ENCODE data around the gene IDH3A. TPM values are rescaled to one million over a fixed set of nuclear protein-coding genes. Genes with fewer than 3 reads are reported as not detected.
A peak's percentile ranks its signal among the peaks of the same experiment; 100 is the strongest.

The IDH3A gene
- total RNA-seq, 1 donor from 2014 or later: 19.3 TPM

DNA sequence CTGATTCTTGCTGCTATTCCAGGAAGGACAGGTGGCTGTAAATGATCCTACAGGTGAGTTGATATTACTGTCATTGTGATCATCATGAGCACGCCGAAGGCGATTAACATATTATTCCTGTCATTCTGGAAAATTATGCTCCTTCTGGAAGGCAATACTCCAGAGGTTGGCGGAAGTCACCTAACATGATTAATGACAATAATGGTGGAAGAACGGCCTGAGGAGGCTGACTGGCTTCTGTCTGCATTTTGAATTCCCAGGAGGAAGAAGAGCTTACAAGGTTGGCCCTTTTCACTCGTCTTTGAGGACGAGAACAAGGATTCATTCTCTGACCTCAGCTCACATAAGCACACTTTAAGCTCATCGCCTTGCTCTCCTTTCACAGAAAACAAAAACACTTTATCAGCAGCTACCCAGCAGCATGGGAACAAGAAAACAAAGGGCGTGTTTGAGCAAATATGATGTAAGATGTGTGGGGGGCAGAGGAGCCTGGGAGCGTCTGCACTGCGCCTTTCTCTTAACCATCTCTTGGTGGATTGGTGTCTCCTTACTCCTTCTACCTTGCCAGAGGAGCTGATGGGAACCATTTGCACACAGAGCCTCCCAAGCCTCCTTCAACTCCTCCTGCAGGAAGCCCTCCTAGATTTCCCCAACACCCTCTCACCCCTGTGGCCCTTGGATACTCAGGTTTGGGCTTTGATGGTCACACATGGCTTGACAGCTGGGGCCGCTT, 62.2 kb downstream of the IDH3A start:
- H4K20me1 ChIP-seq (ENCODE audit: low read depth): no peaks in the 10 kb centered on the region
- H3K4me3 Mint-ChIP-seq: no peak overlapping the region
- H3K27me3 Mint-ChIP-seq (ENCODE audit: insufficient read depth, low read depth): peaks cover 3% of the 10 kb centered on the region
- no peak for TF ChIP-seq EZH2 (IDR thresholded peaks at IDR 0.05)
- no peak for TF ChIP-seq EZH2phosphoT487 (IDR thresholded peaks at IDR 0.05)
- TF ChIP-seq, protein P1, sequence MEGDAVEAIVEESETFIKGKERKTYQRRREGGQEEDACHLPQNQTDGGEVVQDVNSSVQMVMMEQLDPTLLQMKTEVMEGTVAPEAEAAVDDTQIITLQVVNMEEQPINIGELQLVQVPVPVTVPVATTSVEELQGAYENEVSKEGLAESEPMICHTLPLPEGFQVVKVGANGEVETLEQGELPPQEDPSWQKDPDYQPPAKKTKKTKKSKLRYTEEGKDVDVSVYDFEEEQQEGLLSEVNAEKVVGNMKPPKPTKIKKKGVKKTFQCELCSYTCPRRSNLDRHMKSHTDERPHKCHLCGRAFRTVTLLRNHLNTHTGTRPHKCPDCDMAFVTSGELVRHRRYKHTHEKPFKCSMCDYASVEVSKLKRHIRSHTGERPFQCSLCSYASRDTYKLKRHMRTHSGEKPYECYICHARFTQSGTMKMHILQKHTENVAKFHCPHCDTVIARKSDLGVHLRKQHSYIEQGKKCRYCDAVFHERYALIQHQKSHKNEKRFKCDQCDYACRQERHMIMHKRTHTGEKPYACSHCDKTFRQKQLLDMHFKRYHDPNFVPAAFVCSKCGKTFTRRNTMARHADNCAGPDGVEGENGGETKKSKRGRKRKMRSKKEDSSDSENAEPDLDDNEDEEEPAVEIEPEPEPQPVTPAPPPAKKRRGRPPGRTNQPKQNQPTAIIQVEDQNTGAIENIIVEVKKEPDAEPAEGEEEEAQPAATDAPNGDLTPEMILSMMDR (IDR thresholded peaks at IDR 0.05): no peak
- H3K9ac ChIP-seq: no peak overlapping the region
- no peaks in the 10 kb centered on the region for H3K36me3 Mint-ChIP-seq
- no peak overlapping the region for H3K27ac ChIP-seq
- DNase-seq (ENCODE audit: low spot score): no peak
- H3K27ac Mint-ChIP-seq: no peak overlapping the region
- H3K4me2 ChIP-seq: no peak overlapping the region
- H3K4me3 ChIP-seq: no peak overlapping the region
- H2AFZ ChIP-seq (replicated peaks): no peak overlapping the region
- no peaks in the 10 kb centered on the region for H3K27me3 ChIP-seq
- no peaks in the 10 kb centered on the region for H3K9me3 ChIP-seq (ENCODE audit: low read depth)
- peaks cover 22% of the 10 kb centered on the region for H3K4me1 Mint-ChIP-seq
- H3K4me1 ChIP-seq: no peaks in the 10 kb centered on the region
- H3K79me2 ChIP-seq (ENCODE audit: low read depth): no peaks in the 10 kb centered on the region
- no peaks in the 10 kb centered on the region for H3K36me3 ChIP-seq
- H3K9me3 Mint-ChIP-seq: no peaks in the 10 kb centered on the region
- no peaks in the 10 kb centered on the region for H3F3A ChIP-seq (ENCODE audit: low read depth)

DNA sequence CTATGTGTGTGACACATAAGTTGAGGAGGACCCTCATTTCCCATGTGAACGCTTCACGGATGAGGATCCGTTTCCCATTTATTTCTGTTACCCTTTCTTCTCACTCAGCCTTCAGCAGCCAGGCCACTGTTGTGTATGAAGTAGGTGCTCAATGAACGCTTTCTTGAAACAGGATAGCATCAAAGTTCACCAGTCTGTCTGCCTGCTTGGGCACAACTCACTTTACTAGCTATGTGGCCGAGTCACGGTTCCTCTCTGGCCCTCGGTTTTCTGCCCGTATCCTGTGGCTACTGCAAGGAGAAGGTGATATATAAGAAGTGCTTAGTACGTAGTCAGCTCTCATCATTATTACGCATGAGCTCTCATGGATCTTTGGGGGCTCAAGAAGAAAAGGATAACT, 62.8 kb downstream of the IDH3A start:
- Mint-ChIP-seq H3K4me1 (peaks cover 19% of the 10 kb centered on the region), H3K36me3 (no peaks in the 10 kb centered on the region), H3K9me3 (no peaks in the 10 kb centered on the region), H3K4me3 (no peak overlapping the region), H3K27me3 (ENCODE audit: insufficient read depth, low read depth) (peaks cover 3% of the 10 kb centered on the region), H3K27ac (no peak overlapping the region)
- Histone ChIP-seq H2AFZ (replicated peaks) (no peak overlapping the region), H3K4me2 (no peak overlapping the region), H3K9me3 (ENCODE audit: low read depth) (no peaks in the 10 kb centered on the region), H3K9ac (no peak overlapping the region), H4K20me1 (ENCODE audit: low read depth) (no peaks in the 10 kb centered on the region), H3K36me3 (no peaks in the 10 kb centered on the region), H3K79me2 (ENCODE audit: low read depth) (no peaks in the 10 kb centered on the region), H3K27me3 (no peaks in the 10 kb centered on the region), H3F3A (ENCODE audit: low read depth) (no peaks in the 10 kb centered on the region), H3K4me3 (no peak overlapping the region), H3K27ac (no peak overlapping the region), H3K4me1 (no peaks in the 10 kb centered on the region)
- TF ChIP-seq EZH2 (IDR thresholded peaks at IDR 0.05) (no peak), EZH2phosphoT487 (IDR thresholded peaks at IDR 0.05) (no peak)
- TF ChIP-seq, protein P1 (IDR thresholded peaks at IDR 0.05): no peak
- no peak for DNase-seq (ENCODE audit: low spot score)

DNA sequence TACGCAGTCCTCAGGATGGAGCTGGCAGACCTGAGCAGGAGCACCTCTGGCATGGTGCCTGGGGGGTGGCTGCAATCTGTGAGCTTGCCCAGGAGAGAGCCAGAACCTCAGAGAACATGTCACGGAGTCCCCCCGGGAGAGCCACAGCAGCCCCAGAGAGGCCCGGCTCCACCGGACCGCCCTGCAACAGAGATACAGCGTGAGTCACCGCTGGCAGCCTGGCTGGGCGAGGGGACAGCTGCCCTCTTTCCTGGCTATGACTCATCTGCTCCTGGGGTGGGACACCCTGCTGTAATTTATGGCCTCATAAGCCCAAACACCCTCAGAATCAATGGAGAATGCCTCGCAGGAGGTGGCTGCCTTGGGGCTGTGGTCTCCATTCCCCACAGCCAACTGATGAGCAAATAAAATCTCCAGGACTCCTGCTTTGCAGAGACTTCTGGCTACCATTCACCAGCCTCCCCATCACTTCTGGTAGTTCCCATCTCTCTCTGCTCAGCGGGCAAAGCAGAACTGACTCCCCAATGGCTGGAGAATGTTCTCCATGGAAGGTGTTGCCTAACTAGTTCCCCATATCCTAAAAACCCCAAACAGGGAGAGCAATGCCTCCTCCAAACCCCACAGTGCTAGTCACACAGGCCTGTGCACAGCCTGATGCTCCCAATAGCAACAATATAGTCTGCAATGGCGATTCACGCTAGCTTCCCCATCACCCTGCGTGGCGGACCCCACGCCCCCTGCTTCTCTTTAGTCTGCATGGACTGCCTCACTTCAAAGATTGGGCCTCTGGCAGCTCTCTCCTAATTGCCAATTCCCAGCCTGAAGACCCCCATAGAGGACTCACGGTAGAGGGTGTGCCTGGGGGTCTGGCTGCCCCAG, 63.6 kb downstream of the IDH3A start:
- DNase-seq (ENCODE audit: low spot score): no peak
- Histone ChIP-seq H3K9ac (no peak overlapping the region), H3K9me3 (ENCODE audit: low read depth) (no peaks in the 10 kb centered on the region), H4K20me1 (ENCODE audit: low read depth) (no peaks in the 10 kb centered on the region), H3K27ac (no peak overlapping the region), H3K27me3 (no peaks in the 10 kb centered on the region), H3K4me3 (no peak overlapping the region), H3K79me2 (ENCODE audit: low read depth) (no peaks in the 10 kb centered on the region), H3F3A (ENCODE audit: low read depth) (no peaks in the 10 kb centered on the region), H3K4me2 (no peak overlapping the region), H3K36me3 (no peaks in the 10 kb centered on the region), H3K4me1 (no peaks in the 10 kb centered on the region), H2AFZ (replicated peaks) (no peak overlapping the region)
- Mint-ChIP-seq H3K27me3 (ENCODE audit: insufficient read depth, low read depth) (peaks cover 3% of the 10 kb centered on the region), H3K9me3 (no peaks in the 10 kb centered on the region), H3K4me3 (no peak overlapping the region), H3K36me3 (no peaks in the 10 kb centered on the region), H3K4me1 (peaks cover 19% of the 10 kb centered on the region), H3K27ac (peak overlapping the region; percentile 87)
- TF ChIP-seq, protein P1 (IDR thresholded peaks at IDR 0.05): no peak
- TF ChIP-seq EZH2 (IDR thresholded peaks at IDR 0.05) (no peak), EZH2phosphoT487 (IDR thresholded peaks at IDR 0.05) (no peak)

Data from neural progenitor cell (in vitro differentiated cells).